Cardiac muscle cell (in vitro differentiated cells and primary cell): ENCODE data around the gene NRP1. TPM values are rescaled to one million over a fixed set of nuclear protein-coding genes. Genes with fewer than 3 reads are reported as not detected.

Experiments used
- DNase-seq, 2 donors: peaks; one replicate each; pipeline versions ENCODE4 v3.0.0 to v3.0.0-alpha.2; 2010 to 2017; ENCODE audit warnings: low read depth in 1 of 2, low spot score in 1 of 2
- H3K27ac ChIP-seq: fragments of 200-600 bp; sonication (generic); 2 replicates; pipeline ENCODE4 v1.5.1; 2016
- H3K27me3 ChIP-seq: fragments of 200-600 bp; sonication (generic); 2 replicates; pipeline ENCODE4 v1.6.0; 2016; ENCODE audit warnings: control low read depth
- H3K36me3 ChIP-seq: fragments of 200-600 bp; sonication (generic); 2 replicates; pipeline ENCODE4 v1.5.1; 2016; ENCODE audit warnings: control low read depth
- H3K4me1 ChIP-seq: fragments of 200-600 bp; sonication (generic); 2 replicates; pipeline ENCODE4 v1.8.1; 2017; ENCODE audit warnings: low read depth, mild to moderate bottlenecking, mixed run types
- H3K4me3 ChIP-seq: fragments of 200-600 bp; sonication (generic); 2 replicates; pipeline ENCODE4 v1.5.1; 2016; ENCODE audit warnings: mild to moderate bottlenecking
- H3K9me3 ChIP-seq: fragments of 200-600 bp; sonication (generic); 2 replicates; pipeline ENCODE4 v1.5.1; 2017; ENCODE audit warnings: low read depth, mild to moderate bottlenecking, control low read depth
- CTCF ChIP-seq: IDR thresholded peaks from 2 replicates; pipeline ENCODE4 v1.5.1; 2012; ENCODE audit warnings: low read depth, mild to moderate bottlenecking, low read length
- polyA plus RNA-seq: library from polyadenylated mRNA; unstranded; fragments of >200 nt; fragmentation: Nextera tagmentation; extraction: Ambion mirVana; gene quantifications from 2 replicates; pipeline ENCODE4 v1.2.1, GENCODE V29; 2016
- total RNA-seq: library from RNA; depleted of rRNA; stranded (reverse); fragments of >200 nt; gene quantifications from 2 replicates; pipeline ENCODE4 v1.2.3, GENCODE V29; 2016

Gene NRP1
- total and polyA plus RNA-seq, 2 experiments from 2014 or later: 145 to 327 TPM

- H3K9me3 ChIP-seq: no peaks in the 10 kb centered on the region
- H3K4me3 ChIP-seq: no peak overlapping the region
- H3K27ac ChIP-seq: no peak overlapping the region
- H3K36me3 ChIP-seq: peaks cover 86% of the 10 kb centered on the region
- no peaks in the 10 kb centered on the region for H3K4me1 ChIP-seq
- peak in 1 of 2 donors; percentile 77 for DNase-seq
- no peaks in the 10 kb centered on the region for H3K27me3 ChIP-seq
- no peak for TF ChIP-seq CTCF
Observed at GRCh38 chr10:33215635-33216034, 118.8 kb downstream of the NRP1 start.

- Histone ChIP-seq H3K27ac (no peak overlapping the region), H3K27me3 (no peaks in the 10 kb centered on the region), H3K4me3 (no peak overlapping the region), H3K4me1 (no peaks in the 10 kb centered on the region), H3K36me3 (peaks cover 87% of the 10 kb centered on the region), H3K9me3 (no peaks in the 10 kb centered on the region)
- TF ChIP-seq CTCF: no peak
- DNase-seq: peak in 1 of 2 donors; percentile 78
Observed at GRCh38 chr10:33215154-33215553, 119.3 kb downstream of the NRP1 start.

- H3K27ac ChIP-seq: no peak overlapping the region
- DNase-seq: no peak
- H3K36me3 ChIP-seq: peaks cover 87% of the 10 kb centered on the region
- no peak overlapping the region for H3K4me3 ChIP-seq
- H3K27me3 ChIP-seq: no peaks in the 10 kb centered on the region
- TF ChIP-seq CTCF: no peak
- H3K9me3 ChIP-seq: no peaks in the 10 kb centered on the region
- H3K4me1 ChIP-seq: no peaks in the 10 kb centered on the region
Observed at GRCh38 chr10:33214174-33214573, 120.3 kb downstream of the NRP1 start.

- H3K9me3 ChIP-seq: no peaks in the 10 kb centered on the region
- peak overlapping the region; percentile 34 for H3K27ac ChIP-seq
- H3K4me3 ChIP-seq: no peak overlapping the region
- peak in 1 of 2 donors; percentile 66 for DNase-seq
- H3K27me3 ChIP-seq: no peaks in the 10 kb centered on the region
- TF ChIP-seq CTCF: no peak
- no peaks in the 10 kb centered on the region for H3K4me1 ChIP-seq
- peaks cover 85% of the 10 kb centered on the region for H3K36me3 ChIP-seq
Observed at GRCh38 chr10:33212061-33212748, 122.3 kb downstream of the NRP1 start.

- peak in 1 of 2 donors; percentile 89 for DNase-seq
- Histone ChIP-seq H3K27ac (peak overlapping the region; percentile 34), H3K4me3 (no peak overlapping the region), H3K27me3 (no peaks in the 10 kb centered on the region), H3K4me1 (no peaks in the 10 kb centered on the region), H3K9me3 (no peaks in the 10 kb centered on the region), H3K36me3 (peaks cover 85% of the 10 kb centered on the region)
- TF ChIP-seq CTCF: no peak
Observed at GRCh38 chr10:33211106-33211878, 123.2 kb downstream of the NRP1 start.
